BJ (cell line): Measurements from ENCODE around the gene KCTD16. TPM values are rescaled to one million over a fixed set of nuclear protein-coding genes. Genes with fewer than 3 reads are reported as not detected.
A peak's percentile ranks its signal among the peaks of the same experiment; 100 is the strongest.

Experiments used
- CTCF ChIA-PET: fragments of 350-600 bp; formaldehyde crosslinking; extraction: SDS; loops from one replicate; lab custom pipeline; 2021; ENCODE audit warnings: antibody characterized with exemption, inconsistent platforms; lab: Yijun Ruan, JAX
- POLR2A ChIA-PET: fragments of 300-600 bp; sonication (Branson Sonifier 250); formaldehyde crosslinking; extraction: SDS; loops from one replicate; lab custom pipeline; 2021; ENCODE audit warnings: antibody characterized with exemption; lab: Charles Lee
- DNase-seq: peaks from one replicate; pipeline ENCODE4 v3.0.0-alpha.2; 2011; ENCODE audit warnings: low read depth
- H3K27me3 ChIP-seq: 2 replicates; pipeline ENCODE4 v1.6.0; 2011; ENCODE audit warnings: low read length; ENCODE audit not compliant: control insufficient read depth, insufficient read depth
- H3K36me3 ChIP-seq: 2 replicates; pipeline ENCODE4 v1.5.1; 2011; ENCODE audit warnings: low read length; ENCODE audit not compliant: control insufficient read depth, insufficient read depth
- H3K4me3 ChIP-seq: 2 replicates; pipeline ENCODE4 v1.5.1; 2011; ENCODE audit warnings: low read depth, mild to moderate bottlenecking, control low read depth, low read length
- CTCF ChIP-seq: IDR thresholded peaks from 2 replicates; pipeline ENCODE4 v1.5.1; 2011; ENCODE audit warnings: low read depth, mild to moderate bottlenecking, control low read depth, inconsistent platforms, low read length, moderate library complexity; ENCODE audit not compliant: insufficient read depth
- polyA plus RNA-seq: library from polyadenylated mRNA; depleted of rRNA; stranded (reverse); fragments of >200 nt; gene quantifications from 2 replicates; pipeline ENCODE4 v1.2.3, GENCODE V29; 2011

Gene KCTD16
- polyA plus RNA-seq, 1 experiment: 1.7 TPM

GRCh38 chr5:144191531-144191930, 20.9 kb downstream of the KCTD16 start:
- no peak for TF ChIP-seq CTCF
- CTCF ChIA-PET: interaction anchor here (1.4 kb wide), 1 partner anchor 15 kb away, joined by 5 read pairs; no protein-coding TSS in a partner anchor
- POLR2A ChIA-PET: interaction anchor here (0.5 kb wide), 1 partner anchor 1443 kb away, joined by 3 read pairs; no protein-coding TSS in a partner anchor
- Histone ChIP-seq H3K27me3 (peaks cover 1% of the 10 kb centered on the region; the same call in 1 of the 2 replicates), H3K4me3 (no peak overlapping the region), H3K36me3 (no peaks in the 10 kb centered on the region)
- no peak for DNase-seq

GRCh38 chr5:144191998-144192397, 21.3 kb downstream of the KCTD16 start:
- Histone ChIP-seq H3K36me3 (no peaks in the 10 kb centered on the region), H3K27me3 (peaks cover 1% of the 10 kb centered on the region; the same call in 1 of the 2 replicates), H3K4me3 (no peak overlapping the region)
- DNase-seq: peak; percentile 43
- ChIA-PET CTCF (interaction anchor here (1.4 to 2.1 kb wide), 2 partner anchors 14 to 16 kb away, joined by 5 to 7 read pairs; no protein-coding TSS in a partner anchor), POLR2A (interaction anchor here (0.5 kb wide), 1 partner anchor 1444 kb away, joined by 3 read pairs; no protein-coding TSS in a partner anchor)
- peak; percentile 61 for TF ChIP-seq CTCF

- H3K36me3 ChIP-seq: no peaks in the 10 kb centered on the region
- H3K4me3 ChIP-seq: no peak overlapping the region
- no peak for DNase-seq
- CTCF ChIA-PET: interaction anchor here (0.6 to 2.9 kb wide), 4 partner anchors 11 to 1326 kb away, joined by 3 to 15 read pairs (median 6); no protein-coding TSS in a partner anchor
- no peak for TF ChIP-seq CTCF
- POLR2A ChIA-PET: no interaction called here
- H3K27me3 ChIP-seq: peaks cover 1% of the 10 kb centered on the region; the same call in 1 of the 2 replicates
Observed at GRCh38 chr5:144192661-144193060, 22.0 kb downstream of the KCTD16 start.

GRCh38 chr5:144194144-144194543, 23.5 kb downstream of the KCTD16 start:
- no peak for TF ChIP-seq CTCF
- ChIA-PET POLR2A (interaction anchor here (0.6 kb wide), 1 partner anchor 11 kb away, joined by 3 read pairs; no protein-coding TSS in a partner anchor), CTCF (interaction anchor here (0.8 to 2.9 kb wide), 5 partner anchors 9 to 1694 kb away, joined by 3 to 15 read pairs (median 5); no protein-coding TSS in a partner anchor)

GRCh38 chr5:144195448-144195847, 24.8 kb downstream of the KCTD16 start:
- TF ChIP-seq CTCF: no peak
- peaks cover 1% of the 10 kb centered on the region; the same call in 1 of the 2 replicates for H3K27me3 ChIP-seq
- no peak overlapping the region for H3K4me3 ChIP-seq
- CTCF ChIA-PET: interaction anchor here (2.9 kb wide), 1 partner anchor 8 kb away, joined by 15 read pairs; no protein-coding TSS in a partner anchor
- H3K36me3 ChIP-seq: no peaks in the 10 kb centered on the region
- POLR2A ChIA-PET: no interaction called here
- DNase-seq: no peak

More at GRCh38 chr5:144194144-144194543, 23.5 kb downstream of the KCTD16 start:
- no peak for DNase-seq
- no peaks in the 10 kb centered on the region for H3K36me3 ChIP-seq
- H3K4me3 ChIP-seq: no peak overlapping the region
- H3K27me3 ChIP-seq: peaks cover 1% of the 10 kb centered on the region; the same call in 1 of the 2 replicates
